GM23338 (cell line): ENCODE measurements around the gene OR2AT4. TPM values are rescaled to one million over a fixed set of nuclear protein-coding genes. Genes with fewer than 3 reads are reported as not detected.

Experiments
- ATAC-seq: fragments of 200-7000 bp; cut with Tn5 transposase; 3 replicates; pipeline ENCODE4 v1.9.1; 2020
- DNase-seq: peaks from one replicate; pipeline ENCODE4 v3.0.0-alpha.2; 2015; ENCODE audit warnings: low spot score
- H2AFZ ChIP-seq: fragments of 200-600 bp; sonication (generic); 2 replicates; pipeline ENCODE4 v1.8.0; 2016; ENCODE audit warnings: antibody characterized with exemption, mild to moderate bottlenecking, moderate library complexity
- H3F3A ChIP-seq: fragments of 200-600 bp; sonication (generic); replicated peaks from 2 replicates; pipeline ENCODE4 v1.8.0; 2017; ENCODE audit warnings: antibody characterized with exemption, mixed run types, low read depth
- H3K27ac ChIP-seq: fragments of 200-600 bp; sonication (generic); 2 replicates; pipeline ENCODE4 v1.6.1; 2016; ENCODE audit warnings: low read depth
- H3K27me3 ChIP-seq: fragments of 200-600 bp; sonication (generic); 2 replicates; pipeline ENCODE4 v1.8.0; 2016; ENCODE audit warnings: mild to moderate bottlenecking, mixed run types, moderate library complexity; ENCODE audit not compliant: insufficient read depth
- H3K36me3 ChIP-seq: fragments of 200-600 bp; sonication (generic); 2 replicates; pipeline ENCODE4 v1.8.0; 2016; ENCODE audit warnings: mild to moderate bottlenecking; ENCODE audit not compliant: insufficient read depth
- H3K4me1 ChIP-seq: fragments of 200-600 bp; sonication (generic); 2 replicates; pipeline ENCODE4 v1.8.0; 2016; ENCODE audit warnings: mild to moderate bottlenecking, moderate library complexity; ENCODE audit not compliant: insufficient read depth
- H3K4me2 ChIP-seq: fragments of 200-600 bp; sonication (generic); 2 replicates; pipeline ENCODE4 v1.7.1; 2017; ENCODE audit warnings: mixed run types
- H3K4me3 ChIP-seq: fragments of 200-600 bp; sonication (generic); 2 replicates; pipeline ENCODE4 v1.6.1; 2016; ENCODE audit warnings: mixed run types
- H3K79me2 ChIP-seq: fragments of 200-600 bp; sonication (generic); replicated peaks from 2 replicates; pipeline ENCODE4 v1.8.0; 2017; ENCODE audit warnings: mild to moderate bottlenecking; ENCODE audit not compliant: insufficient read depth
- H3K9me2 ChIP-seq: fragments of 200-600 bp; sonication (generic); 2 replicates; pipeline ENCODE4 v1.8.0; 2017; ENCODE audit not compliant: insufficient read depth
- H4K20me1 ChIP-seq: fragments of 200-600 bp; sonication (generic); replicated peaks from 2 replicates; pipeline ENCODE4 v1.8.0; 2017; ENCODE audit warnings: mild to moderate bottlenecking; ENCODE audit not compliant: insufficient read depth
- H3K27ac Mint-ChIP-seq: 2 replicates; pipeline ENCODE4 v1.8.0; 2020; ENCODE audit warnings: inconsistent platforms, mild to moderate bottlenecking, moderate library complexity, mixed read lengths
- H3K27me3 Mint-ChIP-seq: 3 replicates; pipeline ENCODE4 v1.8.0; 2022; ENCODE audit warnings: low read depth, mild to moderate bottlenecking, moderate library complexity, mixed read lengths, inconsistent platforms; ENCODE audit not compliant: insufficient read depth, poor library complexity
- H3K36me3 Mint-ChIP-seq: 3 replicates; pipeline ENCODE4 v1.8.0; 2021; ENCODE audit warnings: low read depth, mild to moderate bottlenecking, inconsistent platforms, moderate library complexity, mixed read lengths
- H3K4me1 Mint-ChIP-seq: 3 replicates; pipeline ENCODE4 v1.8.0; 2020; ENCODE audit warnings: mild to moderate bottlenecking, inconsistent platforms, mixed read lengths
- H3K4me3 Mint-ChIP-seq: 3 replicates; pipeline ENCODE4 v1.8.0; 2021; ENCODE audit warnings: moderate library complexity, mild to moderate bottlenecking, inconsistent platforms, mixed read lengths
- H3K9me3 Mint-ChIP-seq: 3 replicates; pipeline ENCODE4 v1.8.0; 2020; ENCODE audit warnings: moderate library complexity, mild to moderate bottlenecking, inconsistent platforms, mixed read lengths
- CREB1 ChIP-seq: fragments of 250-450 bp; sonication (Bioruptor Pico); IDR thresholded peaks from 2 replicates; pipeline ENCODE4 v1.5.0; 2020; ENCODE audit warnings: low read depth, mild to moderate bottlenecking, moderate library complexity
- CTCF ChIP-seq, 2 experiments: fragments of 200-600 bp in 1 of 2; sonication (generic) in 1 of 2; conservative IDR thresholded peaks; 2 replicates each; pipeline versions ENCODE4 v1.5.1 to v1.6.1; 2016 to 2017; ENCODE audit warnings: antibody characterized with exemption in 2 of 2, low read depth in 2 of 2, mild to moderate bottlenecking in 2 of 2, moderate library complexity in 1 of 2
- ETS1 ChIP-seq: IDR thresholded peaks from 2 replicates; pipeline ENCODE4 v1.6.1; 2016; ENCODE audit warnings: antibody characterized with exemption
- JUNB ChIP-seq: IDR thresholded peaks from one replicate; pipeline ENCODE4 v1.6.1; 2016; ENCODE audit warnings: antibody characterized with exemption; ENCODE audit not compliant: unreplicated experiment
- NANOG ChIP-seq: IDR thresholded peaks from 2 replicates; pipeline ENCODE4 v1.6.1; 2016; ENCODE audit warnings: antibody characterized with exemption, borderline replicate concordance
- REST ChIP-seq: IDR thresholded peaks from one replicate; pipeline ENCODE4 v1.6.1; 2018; ENCODE audit warnings: antibody characterized with exemption; ENCODE audit not compliant: unreplicated experiment
- ZNF462 ChIP-seq: fragments of 250-450 bp; sonication (Bioruptor Pico); IDR thresholded peaks from 2 replicates; pipeline ENCODE4 v1.5.0; 2020; ENCODE audit warnings: mild to moderate bottlenecking, moderate library complexity
- polyA plus RNA-seq: library from polyadenylated mRNA; unstranded; fragments of >200 nt; fragmentation: Nextera tagmentation; extraction: Ambion mirVana; gene quantifications from 2 replicates; pipeline ENCODE4 v1.2.1, GENCODE V29; 2016
- total RNA-seq: library from RNA; depleted of rRNA; stranded (reverse); fragments of >200 nt; shearing (Covaris generic); gene quantifications from 2 replicates; pipeline ENCODE4 v1.2.3, GENCODE V29; 2014

Gene OR2AT4
- total and polyA plus RNA-seq, 2 experiments from 2014 or later, result not detected

- TF ChIP-seq JUNB, result no peak
- TF ChIP-seq CREB1 (CRISPR knock-in tag), result no peak
- TF ChIP-seq CTCF (conservative IDR thresholded peaks at IDR 0.05; ENCODE audit: low read depth in 2 of 2), result no peak
- TF ChIP-seq REST, result no peak
- no peak for TF ChIP-seq ETS1
Measured at GRCh38 chr11:75069473-75069872, 27.2 kb downstream of the OR2AT4 start (continued).

GRCh38 chr11:75068993-75069392 lies 27.7 kb downstream of the OR2AT4 start:
- H3K36me3 Mint-ChIP-seq, result no peaks in the 10 kb centered on the region; the same call in 2 of the 3 replicates
- H3K4me3 ChIP-seq, result no peak overlapping the region
- no peaks in the 10 kb centered on the region for H3K79me2 ChIP-seq
- no peaks in the 10 kb centered on the region for H3K4me1 ChIP-seq
- H3K27me3 ChIP-seq, result no peaks in the 10 kb centered on the region
- no peaks in the 10 kb centered on the region for H3F3A ChIP-seq
- H3K27ac ChIP-seq, result no peak overlapping the region
- H3K9me2 ChIP-seq, result peaks cover 3% of the 10 kb centered on the region; the same call in 1 of the 2 replicates
- no peak overlapping the region for H2AFZ ChIP-seq
- DNase-seq (no peak), ATAC-seq (no peak)
- no peaks in the 10 kb centered on the region for H3K27me3 Mint-ChIP-seq
- H3K4me3 Mint-ChIP-seq, result no peak overlapping the region
- no peak overlapping the region for H3K27ac Mint-ChIP-seq
- H3K4me1 Mint-ChIP-seq, result peaks cover 8% of the 10 kb centered on the region
- H3K9me3 Mint-ChIP-seq, result no peaks in the 10 kb centered on the region
- no peaks in the 10 kb centered on the region for H3K36me3 ChIP-seq
- no peak overlapping the region for H3K4me2 ChIP-seq
- no peaks in the 10 kb centered on the region for H4K20me1 ChIP-seq
- no peak for TF ChIP-seq ZNF462 (CRISPR knock-in tag)
- no peak for TF ChIP-seq CTCF (conservative IDR thresholded peaks at IDR 0.05; ENCODE audit: low read depth in 2 of 2)
- no peak for TF ChIP-seq CREB1 (CRISPR knock-in tag)
- TF ChIP-seq NANOG, result no peak
